Hepatocyte (in vitro differentiated cells): Measurements from ENCODE around the gene MLLT6.

Source experiments
- EZH2 ChIP-seq: fragments of 200-600 bp; sonication (generic); IDR thresholded peaks from 2 replicates; pipeline ENCODE4 v1.6.1; 2016; ENCODE audit warnings: antibody characterized with exemption, mild to moderate bottlenecking, borderline replicate concordance
- EZH2phosphoT487 ChIP-seq: fragments of 200-600 bp; sonication (generic); IDR thresholded peaks from one replicate; pipeline ENCODE4 v1.6.1; 2018; ENCODE audit warnings: antibody characterized with exemption, mild to moderate bottlenecking, low read depth, moderate library complexity; ENCODE audit not compliant: unreplicated experiment, severe bottlenecking
- TF ChIP-seq, protein P1 (sequence below): fragments of 200-600 bp; sonication (generic); IDR thresholded peaks from 2 replicates; pipeline ENCODE4 v1.5.1; 2016; ENCODE audit warnings: antibody characterized with exemption, mild to moderate bottlenecking; ENCODE audit not compliant: poor library complexity

DNA sequence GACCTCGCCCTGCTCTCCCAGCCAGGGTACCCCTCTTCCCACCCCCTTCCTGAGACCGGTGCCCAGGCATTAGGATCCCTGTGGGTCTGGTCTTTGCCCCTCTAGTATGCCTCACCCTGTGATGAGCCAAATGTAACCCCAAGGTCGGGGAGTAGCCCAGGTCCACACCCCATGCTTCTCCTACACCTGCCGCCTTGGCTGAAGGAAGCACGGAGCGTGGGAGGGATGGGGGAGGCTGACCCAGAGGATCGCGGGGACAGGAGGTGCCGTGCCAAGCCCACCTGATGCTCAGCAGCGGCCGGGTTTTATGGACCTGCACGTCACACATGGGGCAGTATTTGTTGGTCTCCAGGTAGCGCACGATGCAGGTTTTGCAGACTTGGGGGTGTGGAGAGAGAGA lies 34.2 kb downstream of the MLLT6 start:
- TF ChIP-seq EZH2 (no peak), EZH2phosphoT487 (no peak)
- TF ChIP-seq, protein P1, sequence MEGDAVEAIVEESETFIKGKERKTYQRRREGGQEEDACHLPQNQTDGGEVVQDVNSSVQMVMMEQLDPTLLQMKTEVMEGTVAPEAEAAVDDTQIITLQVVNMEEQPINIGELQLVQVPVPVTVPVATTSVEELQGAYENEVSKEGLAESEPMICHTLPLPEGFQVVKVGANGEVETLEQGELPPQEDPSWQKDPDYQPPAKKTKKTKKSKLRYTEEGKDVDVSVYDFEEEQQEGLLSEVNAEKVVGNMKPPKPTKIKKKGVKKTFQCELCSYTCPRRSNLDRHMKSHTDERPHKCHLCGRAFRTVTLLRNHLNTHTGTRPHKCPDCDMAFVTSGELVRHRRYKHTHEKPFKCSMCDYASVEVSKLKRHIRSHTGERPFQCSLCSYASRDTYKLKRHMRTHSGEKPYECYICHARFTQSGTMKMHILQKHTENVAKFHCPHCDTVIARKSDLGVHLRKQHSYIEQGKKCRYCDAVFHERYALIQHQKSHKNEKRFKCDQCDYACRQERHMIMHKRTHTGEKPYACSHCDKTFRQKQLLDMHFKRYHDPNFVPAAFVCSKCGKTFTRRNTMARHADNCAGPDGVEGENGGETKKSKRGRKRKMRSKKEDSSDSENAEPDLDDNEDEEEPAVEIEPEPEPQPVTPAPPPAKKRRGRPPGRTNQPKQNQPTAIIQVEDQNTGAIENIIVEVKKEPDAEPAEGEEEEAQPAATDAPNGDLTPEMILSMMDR, result no peak
